ENCODE data around the gene KIAA1614.

The KIAA1614 gene

DNA sequence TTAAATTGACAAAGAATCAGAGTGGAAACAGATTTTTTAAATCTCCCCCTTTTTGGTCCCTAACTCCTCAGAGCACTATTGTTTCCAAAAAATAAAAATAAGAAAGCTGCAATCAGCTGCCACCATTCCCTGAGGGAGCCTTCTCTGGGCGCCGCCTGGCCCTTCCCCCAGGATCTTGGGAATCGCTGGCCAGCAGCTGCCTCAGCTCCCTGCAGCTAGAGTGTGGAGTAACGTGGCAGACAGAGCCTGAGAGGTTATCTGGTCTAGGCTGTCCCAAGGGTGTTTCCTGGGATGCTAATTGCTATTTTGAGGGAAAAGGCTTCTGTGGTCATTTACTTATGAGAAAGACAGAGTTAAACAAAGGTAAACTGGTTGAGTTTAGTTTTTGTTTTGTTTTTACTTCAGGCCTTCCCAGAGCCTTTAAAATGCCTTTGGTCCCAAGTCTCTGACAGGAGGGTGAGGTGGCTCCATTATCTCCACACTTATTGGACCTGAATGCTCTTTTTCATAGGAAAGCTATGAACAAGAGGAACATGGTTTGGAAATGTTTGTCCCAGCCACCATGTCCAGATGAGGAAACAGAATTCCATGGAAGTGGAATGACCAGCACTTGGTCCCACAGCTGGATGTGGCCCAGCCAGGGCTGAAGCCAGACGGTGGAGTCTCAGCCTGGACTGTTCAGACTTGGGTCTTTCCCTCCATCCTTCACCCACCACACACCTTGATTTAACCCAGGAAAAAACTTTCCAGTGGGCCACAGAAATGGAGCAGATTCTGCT, 14.1 kb upstream of the KIAA1614 start:
- no peak overlapping the region for H3K27ac ChIP-seq (ENCODE audit: low read length)
- no peak overlapping the region for H3K4me2 ChIP-seq (ENCODE audit: insufficient read depth, low read length)
- H3K4me1 ChIP-seq (ENCODE audit: insufficient read depth, low read length) = no peaks in the 10 kb centered on the region
- H3K9me3 ChIP-seq (ENCODE audit: insufficient read depth, low read length, severe bottlenecking) = no peaks in the 10 kb centered on the region
- H3K4me3 ChIP-seq (ENCODE audit: low read depth in 1 of 2, low read length in 2 of 2) = no peak overlapping the region
- no peak for DNase-seq
- H3K79me2 ChIP-seq (ENCODE audit: insufficient read depth, low read length) = no peaks in the 10 kb centered on the region
- H3K9ac ChIP-seq (ENCODE audit: low read depth, low read length) = no peak overlapping the region
- H3K36me3 ChIP-seq (ENCODE audit: insufficient read depth, low read length) = no peaks in the 10 kb centered on the region
- no peaks in the 10 kb centered on the region for H4K20me1 ChIP-seq (ENCODE audit: insufficient read depth, low read length)
- ATAC-seq (ENCODE audit: insufficient read depth, low read depth) = no peak
- no peaks in the 10 kb centered on the region for H3K27me3 ChIP-seq (ENCODE audit: insufficient read depth, low read length, poor library complexity)
- TF ChIP-seq EZH2 (IDR thresholded peaks at IDR 0.05; ENCODE audit: borderline replicate concordance, low read depth, low read length, severe bottlenecking) = no peak
- TF ChIP-seq, protein P1, sequence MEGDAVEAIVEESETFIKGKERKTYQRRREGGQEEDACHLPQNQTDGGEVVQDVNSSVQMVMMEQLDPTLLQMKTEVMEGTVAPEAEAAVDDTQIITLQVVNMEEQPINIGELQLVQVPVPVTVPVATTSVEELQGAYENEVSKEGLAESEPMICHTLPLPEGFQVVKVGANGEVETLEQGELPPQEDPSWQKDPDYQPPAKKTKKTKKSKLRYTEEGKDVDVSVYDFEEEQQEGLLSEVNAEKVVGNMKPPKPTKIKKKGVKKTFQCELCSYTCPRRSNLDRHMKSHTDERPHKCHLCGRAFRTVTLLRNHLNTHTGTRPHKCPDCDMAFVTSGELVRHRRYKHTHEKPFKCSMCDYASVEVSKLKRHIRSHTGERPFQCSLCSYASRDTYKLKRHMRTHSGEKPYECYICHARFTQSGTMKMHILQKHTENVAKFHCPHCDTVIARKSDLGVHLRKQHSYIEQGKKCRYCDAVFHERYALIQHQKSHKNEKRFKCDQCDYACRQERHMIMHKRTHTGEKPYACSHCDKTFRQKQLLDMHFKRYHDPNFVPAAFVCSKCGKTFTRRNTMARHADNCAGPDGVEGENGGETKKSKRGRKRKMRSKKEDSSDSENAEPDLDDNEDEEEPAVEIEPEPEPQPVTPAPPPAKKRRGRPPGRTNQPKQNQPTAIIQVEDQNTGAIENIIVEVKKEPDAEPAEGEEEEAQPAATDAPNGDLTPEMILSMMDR (IDR thresholded peaks at IDR 0.05; ENCODE audit: borderline replicate concordance, extremely low read depth, low read length, poor library complexity, severe bottlenecking) = no peak
- H2AFZ ChIP-seq (ENCODE audit: low read depth, low read length) = no peak overlapping the region

DNA sequence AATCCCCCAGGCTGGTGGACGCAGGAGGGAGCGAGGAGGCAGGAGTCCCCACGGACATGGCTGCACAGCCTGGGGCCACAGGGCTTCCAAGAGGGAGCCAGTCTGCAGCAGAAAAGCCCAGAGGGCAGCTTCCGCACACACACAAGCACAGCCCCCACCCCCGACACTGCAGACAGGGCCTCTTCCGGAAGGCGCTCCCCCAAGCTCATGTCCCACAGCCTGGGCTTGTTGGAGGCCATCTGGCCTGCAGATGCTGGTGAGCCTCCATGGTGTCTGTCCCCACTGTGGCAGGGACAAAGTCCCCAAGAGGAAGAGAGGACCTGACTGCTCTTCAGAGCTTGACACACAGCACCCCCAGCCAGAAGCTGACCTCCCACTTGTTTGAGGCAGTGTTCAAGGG, 13.4 kb upstream of the KIAA1614 start:
- no peak for ATAC-seq (ENCODE audit: insufficient read depth, low read depth)
- no peak for DNase-seq
- H3K27ac ChIP-seq (ENCODE audit: low read length) = no peak overlapping the region
- H3K36me3 ChIP-seq (ENCODE audit: insufficient read depth, low read length) = no peaks in the 10 kb centered on the region
- H3K4me1 ChIP-seq (ENCODE audit: insufficient read depth, low read length) = no peaks in the 10 kb centered on the region
- no peaks in the 10 kb centered on the region for H3K27me3 ChIP-seq (ENCODE audit: insufficient read depth, low read length, poor library complexity)
- no peak overlapping the region for H3K4me2 ChIP-seq (ENCODE audit: insufficient read depth, low read length)
- no peak overlapping the region for H2AFZ ChIP-seq (ENCODE audit: low read depth, low read length)
- H3K9ac ChIP-seq (ENCODE audit: low read depth, low read length) = no peak overlapping the region
- TF ChIP-seq, protein P1 (IDR thresholded peaks at IDR 0.05; ENCODE audit: borderline replicate concordance, extremely low read depth, low read length, poor library complexity, severe bottlenecking) = no peak
- no peak for TF ChIP-seq EZH2 (IDR thresholded peaks at IDR 0.05; ENCODE audit: borderline replicate concordance, low read depth, low read length, severe bottlenecking)
- H3K79me2 ChIP-seq (ENCODE audit: insufficient read depth, low read length) = no peaks in the 10 kb centered on the region
- no peaks in the 10 kb centered on the region for H4K20me1 ChIP-seq (ENCODE audit: insufficient read depth, low read length)
- no peaks in the 10 kb centered on the region for H3K9me3 ChIP-seq (ENCODE audit: insufficient read depth, low read length, severe bottlenecking)
- H3K4me3 ChIP-seq (ENCODE audit: low read depth in 1 of 2, low read length in 2 of 2) = no peak overlapping the region

DNA sequence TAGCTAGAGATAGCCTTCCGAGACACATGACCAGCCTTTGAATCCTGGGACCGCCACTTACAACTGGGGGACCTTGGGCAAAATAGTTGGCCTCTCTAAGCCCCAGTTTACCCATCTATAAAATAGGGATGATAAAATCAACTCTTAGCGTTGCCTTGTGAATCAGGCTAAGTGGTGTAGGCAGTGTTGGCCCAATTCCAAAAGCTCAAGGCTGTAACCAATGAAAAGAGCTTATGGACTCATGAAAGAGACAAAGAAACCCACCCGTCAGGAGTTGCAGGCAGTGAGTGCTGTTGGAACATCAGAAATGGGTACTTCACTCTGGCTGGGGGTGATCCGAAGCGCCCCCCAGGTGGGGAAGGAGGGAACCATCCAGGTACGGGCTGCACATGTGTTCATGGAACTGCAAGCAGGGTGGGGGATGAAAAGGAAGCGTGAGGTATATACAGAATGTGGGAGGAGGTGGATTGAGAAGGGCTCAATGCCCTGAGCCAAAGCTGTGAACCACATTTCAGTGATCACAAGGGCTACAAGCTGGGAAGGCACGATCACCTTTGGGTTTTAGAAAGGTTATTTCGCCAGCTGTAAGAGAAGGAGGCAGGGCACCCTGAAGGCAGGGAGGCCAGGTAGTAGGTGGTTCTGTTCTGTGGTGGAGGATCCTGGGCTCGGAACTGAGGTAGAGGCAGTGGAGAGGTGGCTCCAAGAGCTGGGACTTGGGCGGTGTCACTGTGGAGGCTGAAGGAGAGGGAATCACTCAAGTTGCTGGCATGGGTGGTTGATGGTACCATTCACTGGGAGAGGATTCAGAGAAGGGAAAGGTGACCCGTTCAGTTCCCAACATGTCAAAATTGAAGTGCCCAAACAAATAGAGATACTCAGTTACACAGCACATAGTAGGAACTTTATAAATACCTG, 11.4 kb upstream of the KIAA1614 start:
- Histone ChIP-seq H3K4me3 (ENCODE audit: low read depth in 1 of 2, low read length in 2 of 2) (no peak overlapping the region), H3K4me1 (ENCODE audit: insufficient read depth, low read length) (no peaks in the 10 kb centered on the region), H3K9me3 (ENCODE audit: insufficient read depth, low read length, severe bottlenecking) (no peaks in the 10 kb centered on the region), H3K27ac (ENCODE audit: low read length) (no peak overlapping the region), H3K4me2 (ENCODE audit: insufficient read depth, low read length) (no peak overlapping the region), H3K9ac (ENCODE audit: low read depth, low read length) (no peak overlapping the region), H3K79me2 (ENCODE audit: insufficient read depth, low read length) (no peaks in the 10 kb centered on the region), H2AFZ (ENCODE audit: low read depth, low read length) (no peak overlapping the region), H3K36me3 (ENCODE audit: insufficient read depth, low read length) (no peaks in the 10 kb centered on the region), H4K20me1 (ENCODE audit: insufficient read depth, low read length) (no peaks in the 10 kb centered on the region), H3K27me3 (ENCODE audit: insufficient read depth, low read length, poor library complexity) (no peaks in the 10 kb centered on the region)
- TF ChIP-seq, protein P1 (IDR thresholded peaks at IDR 0.05; ENCODE audit: borderline replicate concordance, extremely low read depth, low read length, poor library complexity, severe bottlenecking) = no peak
- TF ChIP-seq EZH2 (IDR thresholded peaks at IDR 0.05; ENCODE audit: borderline replicate concordance, low read depth, low read length, severe bottlenecking) = no peak
- DNase-seq = no peak
- no peak for ATAC-seq (ENCODE audit: insufficient read depth, low read depth)
